HEK293T (cell line): ENCODE data around the gene CMTM7.

Experiments
- ARNT ChIP-seq: fragments of 450-650 bp; IDR thresholded peaks from 2 replicates; pipeline ENCODE4 v1.6.1; 2017; ENCODE audit warnings: mild to moderate bottlenecking
- FOXA1 ChIP-seq: fragments of 450-650 bp; IDR thresholded peaks from 2 replicates; pipeline ENCODE4 v1.6.1; 2016; ENCODE audit warnings: mild to moderate bottlenecking
- FOXM1 ChIP-seq: fragments of 450-650 bp; IDR thresholded peaks from 2 replicates; pipeline ENCODE4 v1.6.1; 2017; ENCODE audit warnings: mild to moderate bottlenecking, borderline replicate concordance
- HDGF ChIP-seq: fragments of 450-650 bp; IDR thresholded peaks from 2 replicates; pipeline ENCODE4 v1.6.1; 2017; ENCODE audit warnings: antibody characterized with exemption, borderline replicate concordance
- NFRKB ChIP-seq: fragments of 450-650 bp; IDR thresholded peaks from 2 replicates; pipeline ENCODE4 v1.6.1; 2016; ENCODE audit warnings: mild to moderate bottlenecking, moderate library complexity
- SP1 ChIP-seq: fragments of 450-650 bp; IDR thresholded peaks from 2 replicates; pipeline ENCODE4 v1.6.1; 2017
- SUZ12 ChIP-seq: fragments of 450-650 bp; IDR thresholded peaks from 2 replicates; pipeline ENCODE4 v1.6.1; 2016; ENCODE audit warnings: mild to moderate bottlenecking

- no peak for TF ChIP-seq HDGF
- no peak for TF ChIP-seq SP1
- TF ChIP-seq FOXM1, result no peak
- no peak for TF ChIP-seq SUZ12
- TF ChIP-seq FOXA1, result no peak
- no peak for TF ChIP-seq NFRKB
- TF ChIP-seq ARNT, result no peak
Observed at GRCh38 chr3:32467333-32468070, 75.8 kb downstream of the CMTM7 start.
